GM20431 (cell line): ENCODE measurements around the gene DHX34.
"Not testable (repeated sequence)": the region's sequence is repeated elsewhere in the genome, so short reads cannot be mapped to it uniquely, and the experiment has no call there.

ENCODE experiments used
- in situ Hi-C: fragments of 300-500 bp; cut with MseI, MboI; formaldehyde crosslinking; loops from one replicate; pipeline ENCODE4 v1.15.0; 2020; ENCODE audit warnings: low sequenced_read_pairs; ENCODE audit not compliant: unreplicated experiment

DHX34 gene

GRCh38 chr19:47324502-47324901, 24.6 kb upstream of the DHX34 start:
- in situ Hi-C loops = no loop called here

GRCh38 chr19:47330466-47330869, 18.6 kb upstream of the DHX34 start:
- in situ Hi-C loops = no loop called here

GRCh38 chr19:47331490-47331889, 17.6 kb upstream of the DHX34 start:
- in situ Hi-C loops = no loop called here

- in situ Hi-C loops = no loop called here
Measured at GRCh38 chr19:47331931-47332547, 17.1 kb upstream of the DHX34 start, which contains the start of gene C5AR2. Gene C5AR2 (plus strand): TSS chr19:47332175. CDS start chr19:47340800, 8,625 bp downstream.

- in situ Hi-C loops = not testable (repeated sequence)
Measured at GRCh38 chr19:47336765-47337718, 12.1 kb upstream of the DHX34 start.

- in situ Hi-C loops = no loop called here
Measured at GRCh38 chr19:47339196-47339880, 9.8 kb upstream of the DHX34 start.

- in situ Hi-C loops = no loop called here
Measured at GRCh38 chr19:47340477-47341208, 8.5 kb upstream of the DHX34 start.

- in situ Hi-C loops = no loop called here
Measured at GRCh38 chr19:47341734-47342133, 7.4 kb upstream of the DHX34 start.

- in situ Hi-C loops = no loop called here
Measured at GRCh38 chr19:47343194-47343802, 5.8 kb upstream of the DHX34 start.

- in situ Hi-C loops = no loop called here
Measured at GRCh38 chr19:47344425-47344824, 4.7 kb upstream of the DHX34 start.

GRCh38 chr19:47346024-47346423, 3.1 kb upstream of the DHX34 start:
- in situ Hi-C loops = not testable (repeated sequence)

- in situ Hi-C loops = no loop called here
Measured at GRCh38 chr19:47350630-47351029, 1.5 kb downstream of the DHX34 start.

GRCh38 chr19:47351548-47351947, 2.4 kb downstream of the DHX34 start:
- in situ Hi-C loops = no loop called here

GRCh38 chr19:47352095-47352494, 3.0 kb downstream of the DHX34 start:
- in situ Hi-C loops = no loop called here

GRCh38 chr19:47353307-47353712, 4.2 kb downstream of the DHX34 start:
- in situ Hi-C loops = no loop called here

GRCh38 chr19:47356900-47357299, 7.8 kb downstream of the DHX34 start:
- in situ Hi-C loops = no loop called here

GRCh38 chr19:47357788-47358680, 8.9 kb downstream of the DHX34 start:
- in situ Hi-C loops = no loop called here

GRCh38 chr19:47358936-47359335, 9.8 kb downstream of the DHX34 start:
- in situ Hi-C loops = no loop called here

- in situ Hi-C loops = no loop called here
Measured at GRCh38 chr19:47362321-47362720, 13.2 kb downstream of the DHX34 start.
